Middle frontal gyrus (tissue), 1 donor: Measurements from ENCODE around the gene SDC4.

Source experiments
- DNase-seq: peaks from one replicate; pipeline ENCODE4 v3.0.0-alpha.2; 2015; ENCODE audit warnings: low spot score; ENCODE audit errors: extremely low spot score

SDC4 gene

DNA sequence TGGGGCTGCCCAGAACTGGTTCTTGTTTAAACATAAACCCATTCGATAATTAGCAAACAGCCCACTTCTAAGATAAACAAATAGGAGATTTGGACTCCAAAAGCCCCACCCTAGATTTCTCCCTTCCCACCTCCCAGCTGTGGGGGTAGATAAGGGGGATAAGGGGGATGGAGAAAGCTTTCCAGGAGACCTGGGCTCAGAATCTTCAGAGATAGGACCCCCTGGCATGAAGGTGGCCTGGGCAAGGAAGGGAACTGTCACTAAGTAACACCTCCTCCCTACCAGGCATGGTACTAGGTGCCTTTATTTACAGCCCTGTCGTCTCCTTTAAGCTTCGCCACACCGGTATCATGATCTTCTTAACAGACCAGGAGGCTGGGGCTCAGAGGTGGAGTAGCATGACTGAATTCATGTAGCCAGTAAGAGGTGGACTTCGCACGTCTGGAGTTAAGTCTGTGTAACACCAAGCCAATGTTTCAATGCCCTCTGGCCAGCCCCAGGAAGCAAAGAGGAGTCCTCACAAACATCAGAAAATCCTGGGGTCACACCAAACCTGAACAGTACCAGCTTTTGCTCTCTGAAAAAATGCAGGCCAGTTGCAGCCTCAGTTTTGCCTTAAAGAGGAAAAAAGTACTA is 4.6 kb downstream of the SDC4 start:
- DNase-seq: no peak

DNA sequence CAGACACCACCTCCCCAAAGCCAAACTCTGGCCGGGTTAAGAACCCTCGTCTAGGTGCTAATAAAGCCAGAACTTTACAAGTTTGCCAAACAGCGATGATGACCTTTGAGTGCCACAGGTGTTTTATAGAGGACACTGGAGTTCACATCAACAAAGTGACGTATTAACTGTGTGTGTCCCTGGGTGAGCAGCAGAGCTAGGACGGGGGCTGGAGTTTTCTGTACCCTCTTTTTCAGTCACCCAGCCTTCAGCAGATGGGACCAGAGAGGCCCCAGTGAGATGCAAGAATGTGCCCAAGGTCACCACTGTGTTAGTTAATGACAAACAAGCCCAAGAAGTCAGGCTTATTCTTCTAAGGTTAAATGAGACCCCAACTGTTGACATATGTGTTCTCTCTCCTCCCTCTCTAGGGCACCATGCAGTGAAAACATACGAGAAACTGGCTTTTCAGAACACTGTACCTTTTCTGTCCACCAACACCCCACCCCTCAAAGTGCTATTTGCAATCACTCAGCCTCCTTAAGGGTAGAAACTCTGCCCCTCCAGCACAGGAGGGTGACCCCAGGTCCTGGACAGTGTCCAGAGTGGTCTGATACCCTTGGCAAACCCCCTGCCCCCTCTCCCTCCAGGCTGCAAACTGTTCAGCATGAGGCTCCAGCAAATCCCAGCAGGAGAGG is 5.2 kb downstream of the SDC4 start:
- no peak for DNase-seq

DNA sequence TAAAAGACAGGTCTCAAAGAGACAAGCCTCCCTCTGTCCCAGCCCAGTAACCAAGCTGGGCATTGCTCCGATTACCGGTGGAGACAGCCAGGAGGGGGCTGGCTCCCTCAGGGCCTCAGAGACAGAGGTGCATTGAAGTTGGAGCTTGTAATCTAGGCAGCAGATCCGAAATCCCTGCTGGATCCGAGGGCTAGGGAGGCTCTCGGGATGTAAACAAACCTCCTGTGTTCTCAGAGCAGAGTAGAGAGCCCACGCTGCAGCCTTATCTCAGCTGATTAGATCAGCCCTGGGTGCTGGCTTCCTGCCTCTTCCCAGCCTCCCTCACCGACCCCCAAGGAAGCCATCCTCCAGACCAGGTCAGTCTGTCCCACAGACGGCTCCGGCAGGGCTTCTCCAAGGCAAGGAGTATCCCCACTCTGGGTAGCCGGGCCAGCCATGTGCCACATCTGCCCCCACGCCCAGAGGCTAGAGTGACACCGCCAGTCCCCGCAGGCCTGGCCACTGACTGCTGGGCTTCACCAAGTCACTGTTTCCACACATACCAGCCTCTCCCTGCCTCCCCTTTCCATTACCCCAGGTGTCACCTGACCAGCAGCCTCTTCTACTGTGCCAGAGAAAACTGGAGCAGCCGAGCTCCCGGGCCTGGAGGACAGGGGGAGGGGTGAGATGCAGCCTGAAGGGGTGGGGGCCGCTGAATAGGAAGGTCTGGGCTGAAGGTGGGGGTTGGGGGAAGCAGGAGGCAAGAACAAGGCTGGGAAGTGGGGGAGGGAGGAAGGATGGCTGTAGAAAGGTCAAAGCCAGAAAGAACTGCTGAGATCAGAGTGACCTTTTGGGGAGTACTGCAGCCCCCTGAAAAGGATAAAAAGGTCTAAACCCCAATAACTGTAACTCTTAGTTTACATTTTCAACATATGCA is 6.0 kb downstream of the SDC4 start:
- DNase-seq: no peak

DNA sequence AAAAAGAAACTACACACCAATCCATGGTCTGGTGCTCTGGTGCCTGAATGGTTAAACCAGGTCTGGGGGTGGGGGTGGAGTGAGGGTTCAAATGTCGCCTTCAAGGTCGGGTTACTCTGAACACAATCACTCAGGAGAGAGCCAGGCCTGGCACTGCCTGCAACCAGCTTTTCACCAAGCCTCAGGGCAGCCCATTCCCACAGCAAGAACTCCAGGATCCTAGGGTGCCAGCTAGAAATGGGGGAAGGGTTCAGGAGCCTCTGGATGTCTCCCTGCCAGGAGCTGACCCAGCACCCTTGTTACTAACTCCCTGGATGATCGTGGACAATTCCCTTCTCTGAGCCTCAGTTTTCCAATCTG is 6.7 kb downstream of the SDC4 start:
- no peak for DNase-seq

DNA sequence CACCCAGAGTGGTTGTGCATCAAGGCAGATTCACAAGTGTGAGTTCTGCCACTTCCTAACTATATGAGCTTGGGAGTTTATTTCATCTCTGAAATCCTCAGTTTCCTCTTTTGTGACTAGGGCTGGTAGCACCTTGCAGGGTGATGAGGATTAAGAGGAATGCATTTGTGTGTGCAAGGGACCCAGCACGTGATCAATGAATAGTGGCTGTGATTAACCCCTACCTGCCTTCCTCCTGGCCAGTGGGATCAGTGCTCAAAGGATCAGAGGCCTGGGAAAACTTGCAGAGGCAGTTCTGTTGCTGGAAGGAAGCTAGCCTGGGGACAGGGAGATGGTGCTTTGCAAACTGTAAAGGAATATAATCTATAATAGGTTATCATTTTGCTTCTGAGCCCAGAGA is 7.3 kb downstream of the SDC4 start:
- no peak for DNase-seq

DNA sequence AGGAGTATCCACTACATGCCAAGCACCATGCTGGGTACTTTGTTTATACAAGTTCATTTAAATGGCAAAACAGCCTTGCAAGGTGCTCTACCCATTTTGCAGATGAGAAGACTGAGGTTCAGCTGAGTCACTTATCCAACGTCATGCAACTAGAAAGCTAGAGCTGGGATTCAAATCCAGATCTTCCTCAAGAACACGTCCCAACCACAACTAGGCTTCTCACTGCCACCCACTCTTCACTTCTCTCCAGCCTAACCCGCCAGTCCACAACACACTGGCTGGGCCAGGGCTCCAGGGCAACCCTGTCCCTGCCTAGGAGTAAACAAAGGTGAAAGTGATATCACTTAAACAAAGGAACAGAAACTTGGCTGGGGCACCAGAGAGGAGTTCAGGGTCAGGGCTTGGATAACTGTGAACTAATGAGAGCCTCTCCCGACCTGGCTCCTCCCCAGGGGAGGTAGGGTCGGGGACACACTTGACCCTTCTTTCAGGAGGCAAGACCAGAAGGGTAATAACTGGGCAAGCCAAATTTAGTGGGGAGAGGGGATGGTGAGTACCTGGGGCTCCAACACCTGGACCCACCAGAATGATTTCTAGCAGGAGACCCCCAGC is 7.9 kb downstream of the SDC4 start:
- no peak for DNase-seq

DNA sequence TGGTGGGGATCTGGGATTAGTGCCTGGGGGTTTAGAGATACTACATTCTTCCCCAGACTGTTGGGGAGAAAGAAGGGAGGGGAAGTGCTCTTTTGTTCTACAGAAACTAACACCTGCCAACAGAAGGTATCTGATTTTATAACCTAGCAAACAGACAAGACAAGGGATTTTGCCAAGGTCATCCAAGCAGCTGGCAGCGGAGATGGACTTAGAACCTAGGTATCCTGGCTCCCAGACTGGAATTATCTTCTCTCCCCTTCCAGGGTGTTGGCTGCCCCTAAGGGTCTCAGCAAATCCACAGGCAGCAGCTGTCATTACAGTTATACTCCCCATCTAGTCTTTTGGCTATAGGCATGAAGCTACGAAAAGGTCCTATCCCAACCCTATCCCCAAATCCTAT is 8.4 kb downstream of the SDC4 start:
- no peak for DNase-seq

DNA sequence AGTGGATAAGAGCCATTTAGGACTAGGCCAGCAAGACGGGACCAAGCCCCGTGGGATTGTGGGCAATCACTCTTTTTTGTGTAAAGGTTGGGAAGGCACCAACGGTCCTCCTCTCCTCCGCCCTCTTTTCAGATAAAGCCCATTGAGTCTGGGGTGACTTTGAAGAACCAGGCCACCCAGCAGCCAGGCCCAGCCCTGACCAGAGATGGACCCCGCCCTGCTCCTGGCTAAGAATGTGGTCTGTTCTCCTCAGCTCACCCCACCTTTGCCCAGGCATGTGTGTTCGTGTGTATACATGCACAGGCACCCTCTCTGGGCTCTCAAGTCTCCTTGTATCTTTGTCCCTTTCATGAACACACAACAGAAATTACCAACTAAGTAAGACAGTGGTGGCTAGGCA is 9.1 kb downstream of the SDC4 start:
- no peak for DNase-seq

DNA sequence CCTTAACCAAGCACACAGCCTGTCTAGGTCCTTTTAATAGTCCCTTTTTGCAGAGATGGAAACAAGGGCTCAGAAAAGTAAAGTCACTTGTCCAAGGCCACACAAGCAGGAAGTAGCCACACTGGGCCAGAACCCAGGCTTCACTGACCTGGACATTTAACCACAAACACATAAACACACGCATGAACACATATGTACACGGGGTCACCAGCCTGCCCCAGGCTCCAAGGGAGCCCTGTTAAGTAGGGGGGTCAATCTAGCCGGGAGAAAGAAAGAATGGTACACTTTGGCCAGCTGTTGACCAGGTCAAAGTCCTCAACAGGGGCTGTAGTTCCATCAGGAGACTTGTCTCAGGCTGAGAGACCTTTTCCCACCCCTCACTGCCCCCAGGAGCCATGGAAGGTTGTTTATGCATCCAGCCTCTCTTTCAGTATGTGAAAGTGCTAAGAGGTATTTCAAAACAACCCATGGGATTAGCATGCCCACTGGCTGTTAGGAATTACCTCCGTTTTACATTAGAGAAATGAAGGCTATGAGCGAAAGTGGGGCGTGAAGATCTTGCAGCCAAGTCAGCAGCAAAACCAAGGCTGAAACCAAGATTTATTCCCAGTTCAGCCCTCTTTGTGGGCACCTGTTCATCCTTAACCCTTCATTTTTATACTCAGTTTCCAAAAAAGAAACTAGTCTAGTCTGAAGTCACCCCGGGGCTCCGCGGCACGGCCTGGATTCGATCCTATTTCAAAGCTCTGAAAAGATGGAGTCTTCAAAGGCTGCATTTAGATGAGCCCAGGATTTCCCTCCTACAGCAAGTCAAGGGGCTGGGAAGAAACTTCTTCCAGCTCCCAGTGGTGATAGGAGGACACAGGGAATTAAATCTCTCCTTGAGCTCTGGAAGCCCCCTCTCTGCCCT is 9.8 kb downstream of the SDC4 start:
- DNase-seq: no peak

DNA sequence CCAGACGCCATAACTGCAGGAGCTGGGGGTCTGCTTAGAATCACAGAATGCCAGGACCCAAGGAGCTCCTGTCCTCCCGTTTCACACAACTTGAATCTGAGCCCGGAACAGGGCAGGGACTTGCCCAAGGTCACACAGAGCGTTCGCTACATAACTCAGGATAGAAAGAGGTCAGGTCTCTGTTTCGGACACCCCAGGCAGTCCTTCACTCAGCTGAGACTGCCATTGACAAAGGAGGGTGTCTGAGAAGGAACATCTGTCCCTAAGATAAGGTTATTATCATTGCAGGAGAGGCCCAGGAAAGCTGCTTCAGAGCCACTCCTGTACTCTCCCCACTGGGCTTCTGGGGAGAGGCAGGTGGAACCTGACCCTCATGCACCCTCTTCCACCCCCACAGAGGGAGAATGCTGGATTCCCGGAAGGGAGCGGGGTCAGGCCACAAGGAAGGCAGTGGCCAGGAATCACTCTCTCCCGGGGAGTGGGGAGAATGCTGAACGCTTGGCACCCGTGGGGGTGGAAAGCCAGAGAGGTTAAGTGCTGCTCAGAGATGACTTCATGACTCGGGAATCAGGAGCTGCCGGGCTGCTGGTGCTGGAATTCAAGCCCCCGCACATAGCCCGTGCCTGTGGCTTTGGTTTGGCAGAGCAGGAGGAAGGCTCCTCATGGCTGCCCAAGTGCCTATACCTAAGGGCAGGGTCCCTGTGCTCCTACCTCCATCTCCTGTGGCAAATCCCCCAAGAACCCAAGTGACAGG is 10.7 kb downstream of the SDC4 start:
- DNase-seq: no peak

DNA sequence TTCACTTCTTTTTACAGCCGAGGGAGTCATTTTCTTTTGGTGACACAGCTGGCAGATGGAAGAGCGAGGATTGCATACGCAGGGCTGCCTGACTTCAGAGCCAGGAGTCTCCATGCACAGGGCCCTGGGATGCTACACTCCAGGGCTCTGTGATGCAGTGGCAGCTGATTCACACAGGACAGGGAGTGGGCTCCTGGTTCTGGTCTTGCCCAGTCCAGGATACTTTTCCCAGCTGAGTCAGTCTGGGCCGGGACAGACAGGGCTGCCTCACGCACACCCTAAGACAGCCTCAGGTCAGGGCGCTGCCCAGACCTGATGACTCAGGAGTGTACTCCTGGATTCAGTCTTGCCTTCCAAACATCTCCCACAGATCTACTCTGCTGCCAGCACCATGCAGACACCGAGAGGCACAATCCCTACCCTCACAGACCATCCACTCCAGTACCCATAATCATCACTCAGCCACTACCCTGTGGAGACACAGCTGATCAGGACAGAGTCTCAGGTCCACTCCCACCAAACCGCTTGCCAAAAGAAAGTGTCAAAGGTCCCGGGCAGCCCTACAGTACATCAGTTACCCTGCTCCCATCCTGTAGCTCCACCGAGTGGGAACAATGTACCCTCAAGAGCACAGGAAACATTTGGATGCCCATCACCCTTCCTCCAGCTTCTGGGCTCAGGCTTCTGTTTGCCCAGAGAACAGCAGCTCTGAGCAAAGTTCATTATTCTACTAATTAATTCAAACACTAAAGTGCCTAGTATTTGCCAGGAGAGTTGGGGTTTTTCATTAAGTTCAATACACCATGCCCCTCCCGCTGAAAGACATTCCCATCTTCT is 11.5 kb downstream of the SDC4 start:
- DNase-seq: no peak

DNA sequence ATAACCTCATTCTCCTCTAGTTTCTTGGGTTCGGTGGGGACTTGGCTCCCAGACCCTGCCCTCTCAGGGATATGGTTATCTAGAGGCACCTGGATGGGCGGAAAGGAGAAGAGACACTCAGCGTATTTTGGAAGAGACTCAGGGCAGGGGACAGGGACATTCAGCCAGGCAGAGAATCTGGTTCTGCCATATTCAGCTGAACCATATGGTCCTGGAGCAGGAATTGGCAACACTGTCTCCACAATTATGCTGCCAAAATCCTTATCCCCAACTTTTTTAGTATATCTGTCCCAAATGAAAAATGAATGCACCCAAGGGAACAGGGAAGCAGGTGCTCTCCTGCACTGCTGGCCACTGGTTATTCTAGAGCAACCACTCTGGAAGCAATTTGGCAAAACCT is 17.7 kb downstream of the SDC4 start:
- no peak for DNase-seq

DNA sequence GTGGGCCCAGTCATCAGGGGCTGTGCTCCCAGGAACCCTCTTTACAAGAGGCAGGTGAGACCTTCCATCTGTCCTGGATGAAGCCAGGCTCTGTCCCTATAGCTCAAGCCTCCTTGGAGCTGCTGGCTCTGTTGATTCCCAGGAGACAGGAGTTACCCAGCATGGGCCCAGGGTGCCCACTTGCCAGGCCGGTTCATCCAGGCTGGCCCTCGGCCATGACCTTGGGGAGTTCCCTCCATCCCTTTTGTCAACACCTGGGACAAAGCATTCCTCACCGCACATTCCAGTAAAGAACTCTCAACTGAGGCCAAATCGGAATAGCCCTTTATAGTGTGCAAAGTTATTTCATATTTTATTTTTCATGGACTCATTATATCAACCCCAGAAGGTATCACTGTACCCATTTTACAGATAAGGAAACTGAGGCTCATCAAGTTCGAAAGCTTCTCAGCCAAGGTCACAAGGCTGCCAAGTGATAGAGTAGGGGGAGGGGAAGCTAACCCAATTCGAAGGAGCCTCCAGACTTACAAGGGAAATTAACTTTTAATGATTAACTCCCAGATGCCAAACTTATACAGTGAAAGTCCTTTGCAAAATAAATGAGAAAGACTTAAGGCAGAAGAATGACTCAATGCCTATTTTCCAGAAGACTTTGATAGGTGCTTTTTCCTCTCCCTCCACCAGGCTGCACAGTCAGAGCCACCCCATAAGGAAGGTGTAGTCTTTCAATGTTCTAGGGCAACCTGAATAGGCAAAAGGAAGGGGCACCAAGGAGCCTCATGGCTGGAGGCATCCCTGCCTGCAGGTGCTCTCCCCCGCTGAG is 18.5 kb downstream of the SDC4 start:
- DNase-seq: no peak

DNA sequence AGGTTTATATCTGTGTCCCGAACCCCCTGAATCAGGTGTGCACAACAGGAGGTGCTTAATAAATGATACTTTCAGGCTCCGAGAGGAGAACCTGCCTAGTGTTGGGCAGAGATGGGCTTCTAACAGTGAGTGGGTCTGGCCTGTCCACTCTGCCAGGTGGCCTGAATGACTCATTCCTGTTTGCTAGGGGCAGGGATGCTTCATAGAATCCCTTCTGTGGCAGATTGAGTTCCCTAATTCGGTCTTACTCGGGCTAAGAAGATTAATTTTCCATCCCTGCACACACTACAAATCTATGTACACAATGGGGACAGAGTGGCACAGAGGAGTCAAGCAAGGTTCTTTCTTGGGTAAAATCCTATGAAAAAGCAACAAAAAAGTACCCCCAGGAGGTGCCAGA is 19.8 kb downstream of the SDC4 start:
- DNase-seq: no peak

DNA sequence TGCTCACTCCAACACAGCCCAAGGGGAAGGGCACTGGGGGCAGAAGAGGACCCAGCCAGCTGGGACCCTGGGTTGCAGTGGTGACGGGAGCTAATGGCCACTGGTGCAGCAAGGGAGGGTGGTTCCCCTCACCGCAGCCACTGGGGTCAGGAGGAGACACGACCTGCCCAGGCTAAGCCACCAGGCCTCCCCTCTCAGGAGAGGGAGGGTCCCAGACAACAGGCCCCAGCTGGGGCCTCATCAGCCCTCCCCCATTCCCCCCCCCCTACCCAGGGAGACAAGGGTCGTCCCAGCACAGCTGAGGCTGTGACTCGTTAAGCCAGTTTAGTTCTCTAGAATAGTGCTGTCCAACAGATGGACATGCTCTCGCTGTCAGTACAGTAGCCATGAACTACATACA is 22.9 kb downstream of the SDC4 start:
- no peak for DNase-seq

DNA sequence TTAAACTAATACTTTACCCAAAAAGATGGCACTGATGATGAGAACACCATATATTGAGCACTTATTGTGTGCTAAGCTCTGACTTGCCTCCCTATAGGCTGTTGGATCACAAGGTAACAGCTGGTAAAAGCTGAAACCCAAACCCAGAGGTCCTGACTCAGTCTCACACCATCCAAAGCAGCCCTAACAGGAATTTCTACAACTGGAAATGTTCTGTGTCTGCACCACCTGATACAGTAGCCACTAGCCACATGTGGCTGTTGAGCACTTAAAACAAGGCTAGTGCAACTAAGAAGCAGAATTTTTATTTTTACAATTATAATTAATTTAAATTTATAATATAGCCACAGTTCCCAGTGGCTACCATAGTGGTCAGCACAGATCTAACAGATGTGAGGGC is 24.5 kb downstream of the SDC4 start:
- DNase-seq: no peak

DNA sequence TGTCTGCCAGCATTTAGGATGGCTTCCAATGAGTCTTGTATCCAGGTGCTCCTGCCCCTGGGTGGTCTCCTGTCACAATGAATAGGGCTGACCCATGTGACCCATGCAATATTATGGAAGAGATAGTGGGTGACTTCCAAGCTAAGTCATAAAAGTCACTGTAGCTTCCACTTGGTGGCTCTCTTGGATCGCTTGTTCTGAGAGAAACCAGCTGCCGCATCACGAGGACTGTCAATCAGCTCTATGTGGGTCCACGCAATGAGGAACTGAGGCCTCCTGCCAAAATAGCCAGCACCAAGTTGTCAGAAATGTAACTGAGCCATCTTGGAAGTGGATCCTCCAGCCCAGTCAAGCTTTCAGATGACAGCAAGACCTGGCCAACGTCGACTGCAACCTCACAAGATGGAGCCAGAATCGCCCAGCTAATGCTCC is 25.3 kb downstream of the SDC4 start:
- DNase-seq: no peak

DNA sequence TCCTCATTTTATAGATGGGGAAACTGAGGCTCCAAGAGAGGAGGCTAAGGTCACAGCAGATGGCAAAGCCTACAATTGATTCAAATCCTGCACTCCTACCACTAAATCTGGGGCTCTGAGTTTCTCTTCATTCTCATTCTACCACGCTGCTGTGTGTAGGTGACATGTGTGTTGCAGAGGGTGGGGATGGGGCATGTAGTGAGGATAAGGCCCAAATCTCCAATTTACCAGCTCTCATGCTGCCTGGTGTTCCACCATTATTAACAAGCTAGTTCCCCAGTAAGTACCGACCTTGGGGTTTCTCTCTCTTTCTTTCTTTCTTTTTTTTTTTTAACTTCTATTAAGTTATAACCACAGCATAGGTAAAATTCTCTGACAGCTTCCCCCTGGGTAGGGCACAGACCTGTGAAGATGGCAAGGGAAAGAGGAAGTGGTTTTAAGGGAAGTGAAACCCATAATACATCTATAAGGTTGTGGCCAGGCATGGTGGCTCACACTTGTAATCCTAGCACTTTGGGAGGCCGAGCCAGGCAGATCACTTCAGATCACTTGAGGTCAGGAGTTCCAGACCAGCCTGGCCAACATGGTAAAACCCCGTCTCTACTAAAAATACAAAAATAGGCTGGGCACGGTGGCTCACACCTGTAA is 27.2 kb downstream of the SDC4 start:
- DNase-seq: no peak
